22Rv1 (cell line): ENCODE results near the gene PRKCQ.

Source experiments
- CTCF ChIP-seq: fragments of 450-650 bp; IDR thresholded peaks from 2 replicates; pipeline ENCODE4 v1.5.1; 2017; ENCODE audit warnings: mild to moderate bottlenecking
- ZFX ChIP-seq: fragments of 450-650 bp; IDR thresholded peaks from 2 replicates; pipeline ENCODE4 v1.6.1; 2017; ENCODE audit warnings: antibody characterized with exemption, borderline replicate concordance

- TF ChIP-seq CTCF (no peak), ZFX (no peak)
Observed at GRCh38 chr10:6394084-6394483, 186.0 kb downstream of the PRKCQ start.
